HEK293 (cell line): ENCODE results near the gene VSIR.
A peak's percentile ranks its signal among the peaks of the same experiment; 100 is the strongest.

Experiments
- CTCF ChIA-PET: fragments of 350-600 bp; formaldehyde crosslinking; extraction: SDS; loops from one replicate; lab custom pipeline; 2021; ENCODE audit warnings: antibody characterized with exemption; lab: Yijun Ruan, JAX
- POLR2A ChIA-PET: fragments of 300-600 bp; formaldehyde crosslinking; extraction: SDS; loops from one replicate; lab custom pipeline; 2020; ENCODE audit warnings: antibody characterized with exemption, inconsistent platforms; lab: Yijun Ruan, JAX
- H3K27ac ChIP-seq: fragments of 200-500 bp; sonication (Bioruptor generic); 2 replicates; pipeline ENCODE4 v1.5.1; 2014; ENCODE audit warnings: low read depth, low read length, control low read depth, inconsistent platforms; ENCODE audit errors: extremely low read depth
- H3K36me3 ChIP-seq, 2 experiments: fragments of 200-500 bp in 1 of 2; sonication (Bioruptor generic) in 1 of 2; 1 replicate in 1 of 2; 2 replicates in 1 of 2; pipeline ENCODE4 v1.5.1; 2014 to 2017; ENCODE audit warnings: inconsistent platforms in 2 of 2, low read length in 2 of 2; ENCODE audit not compliant: control insufficient read depth in 2 of 2, insufficient read depth in 1 of 2
- H3K4me1 ChIP-seq: fragments of 200-500 bp; sonication (Bioruptor generic); 2 replicates; pipeline ENCODE4 v1.5.1; 2014; ENCODE audit warnings: mild to moderate bottlenecking, low read length, inconsistent platforms; ENCODE audit not compliant: control insufficient read depth, insufficient read depth
- H3K4me3 ChIP-seq: 2 replicates; pipeline ENCODE4 v1.5.1; 2011; ENCODE audit warnings: low read depth, mild to moderate bottlenecking, control low read depth, low read length, moderate library complexity
- H3K9me3 ChIP-seq: fragments of 200-500 bp; sonication (Bioruptor generic); 2 replicates; pipeline ENCODE4 v1.5.1; 2014; ENCODE audit warnings: low read depth, low read length, inconsistent platforms; ENCODE audit not compliant: control insufficient read depth, insufficient read depth
- GLIS1 ChIP-seq: fragments of 450-650 bp; formaldehyde crosslinking; IDR thresholded peaks from 2 replicates; pipeline ENCODE4 v1.5.1; 2016; ENCODE audit warnings: missing biosample characterization, missing genetic modification characterization
- GLIS2 ChIP-seq: fragments of 450-650 bp; formaldehyde crosslinking; IDR thresholded peaks from 2 replicates; pipeline ENCODE4 v1.5.1; 2016; ENCODE audit warnings: missing biosample characterization, missing genetic modification characterization
- KLF1 ChIP-seq: fragments of 450-650 bp; formaldehyde crosslinking; IDR thresholded peaks from 2 replicates; pipeline ENCODE4 v1.5.1; 2016; ENCODE audit warnings: missing biosample characterization, missing genetic modification characterization
- KLF9 ChIP-seq: fragments of 450-650 bp; formaldehyde crosslinking; IDR thresholded peaks from 2 replicates; pipeline ENCODE4 v1.5.1; 2016; ENCODE audit warnings: missing biosample characterization, missing genetic modification characterization, low read depth
- PATZ1 ChIP-seq: fragments of 450-650 bp; formaldehyde crosslinking; IDR thresholded peaks from 2 replicates; pipeline ENCODE4 v1.5.1; 2016; ENCODE audit warnings: missing biosample characterization, missing genetic modification characterization
- SCRT2 ChIP-seq: fragments of 450-650 bp; formaldehyde crosslinking; IDR thresholded peaks from 2 replicates; pipeline ENCODE4 v1.5.1; 2016; ENCODE audit warnings: missing biosample characterization, missing genetic modification characterization
- WT1 ChIP-seq: fragments of 450-650 bp; formaldehyde crosslinking; IDR thresholded peaks from 2 replicates; pipeline ENCODE4 v1.5.1; 2016; ENCODE audit warnings: missing biosample characterization, missing genetic modification characterization
- ZBTB10 ChIP-seq: fragments of 450-650 bp; formaldehyde crosslinking; IDR thresholded peaks from 2 replicates; pipeline ENCODE4 v1.5.1; 2016; ENCODE audit warnings: missing biosample characterization, missing genetic modification characterization
- ZBTB20 ChIP-seq: fragments of 450-650 bp; formaldehyde crosslinking; IDR thresholded peaks from 2 replicates; pipeline ENCODE4 v1.5.1; 2016; ENCODE audit warnings: missing biosample characterization, missing genetic modification characterization
- ZBTB21 ChIP-seq: fragments of 450-650 bp; formaldehyde crosslinking; IDR thresholded peaks from 2 replicates; pipeline ENCODE4 v1.5.1; 2017; ENCODE audit warnings: missing biosample characterization, missing genetic modification characterization
- ZBTB7A ChIP-seq: fragments of 450-650 bp; formaldehyde crosslinking; IDR thresholded peaks from 2 replicates; pipeline ENCODE4 v1.5.1; 2016; ENCODE audit warnings: low read depth, missing biosample characterization, missing genetic modification characterization
- ZEB2 ChIP-seq: fragments of 450-650 bp; formaldehyde crosslinking; IDR thresholded peaks from 2 replicates; pipeline ENCODE4 v1.5.1; 2016; ENCODE audit warnings: missing biosample characterization, missing genetic modification characterization
- ZNF18 ChIP-seq: fragments of 450-650 bp; formaldehyde crosslinking; IDR thresholded peaks from 2 replicates; pipeline ENCODE4 v1.5.1; 2016; ENCODE audit warnings: missing biosample characterization, missing genetic modification characterization
- ZNF211 ChIP-seq: fragments of 450-650 bp; formaldehyde crosslinking; IDR thresholded peaks from 2 replicates; pipeline ENCODE4 v1.5.1; 2016; ENCODE audit warnings: low read depth, missing biosample characterization, missing genetic modification characterization
- ZNF214 ChIP-seq: fragments of 450-650 bp; formaldehyde crosslinking; IDR thresholded peaks from 2 replicates; pipeline ENCODE4 v1.5.1; 2017; ENCODE audit warnings: missing biosample characterization, mild to moderate bottlenecking, missing genetic modification characterization, borderline replicate concordance
- ZNF221 ChIP-seq: fragments of 450-650 bp; formaldehyde crosslinking; IDR thresholded peaks from 2 replicates; pipeline ENCODE4 v1.5.1; 2017; ENCODE audit warnings: missing biosample characterization, missing genetic modification characterization, borderline replicate concordance
- ZNF341 ChIP-seq: fragments of 450-650 bp; formaldehyde crosslinking; IDR thresholded peaks from 2 replicates; pipeline ENCODE4; 2016; ENCODE audit warnings: low read depth, missing biosample characterization, missing genetic modification characterization
- ZNF366 ChIP-seq: fragments of 450-650 bp; formaldehyde crosslinking; conservative IDR thresholded peaks from 2 replicates; pipeline ENCODE4 v1.5.1; 2016; ENCODE audit warnings: missing biosample characterization, missing genetic modification characterization
- ZNF398 ChIP-seq: fragments of 450-650 bp; formaldehyde crosslinking; IDR thresholded peaks from 2 replicates; pipeline ENCODE4 v1.5.1; 2017; ENCODE audit warnings: missing biosample characterization, missing genetic modification characterization
- ZNF571 ChIP-seq: fragments of 450-650 bp; formaldehyde crosslinking; IDR thresholded peaks from 2 replicates; pipeline ENCODE4 v1.5.0; 2017; ENCODE audit warnings: missing biosample characterization, missing genetic modification characterization
- ZNF654 ChIP-seq: fragments of 450-650 bp; formaldehyde crosslinking; IDR thresholded peaks from 2 replicates; pipeline ENCODE4 v1.5.1; 2016; ENCODE audit warnings: low read depth, missing biosample characterization, missing genetic modification characterization
- ZNF707 ChIP-seq: fragments of 450-650 bp; formaldehyde crosslinking; IDR thresholded peaks from 2 replicates; pipeline ENCODE4 v1.5.1; 2016; ENCODE audit warnings: missing biosample characterization, missing genetic modification characterization
- ZNF747 ChIP-seq: fragments of 450-650 bp; formaldehyde crosslinking; IDR thresholded peaks from 2 replicates; pipeline ENCODE4 v1.5.1; 2016; ENCODE audit warnings: missing biosample characterization, missing genetic modification characterization
- ZNF768 ChIP-seq: fragments of 450-650 bp; formaldehyde crosslinking; IDR thresholded peaks from 2 replicates; pipeline ENCODE4 v1.5.1; 2018; ENCODE audit warnings: missing biosample characterization, mild to moderate bottlenecking, missing genetic modification characterization
- ZNF785 ChIP-seq: fragments of 450-650 bp; formaldehyde crosslinking; IDR thresholded peaks from 2 replicates; pipeline ENCODE4 v1.5.1; 2016; ENCODE audit warnings: missing biosample characterization, missing genetic modification characterization
- ZNF792 ChIP-seq: fragments of 450-650 bp; formaldehyde crosslinking; IDR thresholded peaks from 2 replicates; pipeline ENCODE4 v1.5.1; 2016; ENCODE audit warnings: missing biosample characterization, missing genetic modification characterization
- ZNF830 ChIP-seq: fragments of 450-650 bp; IDR thresholded peaks from 2 replicates; pipeline ENCODE4 v1.5.0; 2018; ENCODE audit warnings: missing biosample characterization, missing genetic modification characterization, low read depth, mild to moderate bottlenecking, moderate library complexity
- ZNF837 ChIP-seq: fragments of 450-650 bp; formaldehyde crosslinking; IDR thresholded peaks from 2 replicates; pipeline ENCODE4 v1.5.1; 2016; ENCODE audit warnings: missing biosample characterization, missing genetic modification characterization
- ZSCAN5A ChIP-seq: fragments of 450-650 bp; formaldehyde crosslinking; IDR thresholded peaks from 2 replicates; pipeline ENCODE4 v1.5.1; 2016; ENCODE audit warnings: missing biosample characterization, missing genetic modification characterization

VSIR gene

GRCh38 chr10:71771821-71772617 is 1.3 kb downstream of the VSIR start:
- H3K4me1 ChIP-seq = no peaks in the 10 kb centered on the region; the same call in 1 of the 2 replicates
- H3K36me3 ChIP-seq = no peaks in the 10 kb centered on the region
- no peak overlapping the region for H3K27ac ChIP-seq
- H3K4me3 ChIP-seq = no peak overlapping the region
- no peaks in the 10 kb centered on the region for H3K9me3 ChIP-seq
- CTCF ChIA-PET = interaction anchor here (0.5 to 2.7 kb wide), 12 partner anchors 10 to 455 kb away, joined by 3 to 12 read pairs (median 6); no protein-coding TSS in a partner anchor
- POLR2A ChIA-PET = interaction anchor here (1.3 kb wide), 1 partner anchor 33 kb away, joined by 4 read pairs; no protein-coding TSS in a partner anchor
- TF ChIP-seq ZNF214 (tag by site-specific recombination) (no peak), ZNF747 (tag by site-specific recombination) (no peak), ZSCAN5A (tag by site-specific recombination) (no peak), ZEB2 (tag by site-specific recombination) (peak; percentile 53; the same call in 1 of the 2 replicates), ZNF785 (no peak), ZNF398 (tag by site-specific recombination) (peak; percentile 82), ZNF707 (tag by site-specific recombination) (no peak), ZNF654 (tag by site-specific recombination) (no peak), WT1 (tag by site-specific recombination) (peak; percentile 77), ZNF341 (tag by site-specific recombination) (peak; percentile 64), ZBTB21 (tag by site-specific recombination) (0 out of 2 replicates have a peak, but pooled peaks have one; percentile 13), PATZ1 (tag by site-specific recombination) (peak; percentile 57; the same call in 1 of the 2 replicates), ZNF366 (tag by site-specific recombination) (peak; percentile 65), ZNF211 (no peak), ZNF830 (tag by site-specific recombination) (no peak), ZNF571 (no peak), SCRT2 (peak; percentile 51; the same call in 1 of the 2 replicates), ZNF18 (tag by site-specific recombination) (no peak), KLF1 (peak; percentile 51), ZNF837 (no peak), GLIS2 (tag by site-specific recombination) (peak; percentile 50; the same call in 1 of the 2 replicates), GLIS1 (tag by site-specific recombination) (peak; percentile 80), KLF9 (tag by site-specific recombination) (no peak), ZNF221 (no peak), ZBTB7A (tag by site-specific recombination) (no peak), ZNF768 (tag by site-specific recombination) (no peak), ZNF792 (no peak), ZBTB10 (peak; percentile 47; the same call in 1 of the 2 replicates), ZBTB20 (tag by site-specific recombination) (no peak)
